ENCODE results near the gene MYL5. TPM values are rescaled to one million over a fixed set of nuclear protein-coding genes. Genes with fewer than 3 reads are reported as not detected.

The MYL5 gene
- total RNA-seq, 6 donors from 2014 or later, result 4.7 to 25.1 (median 17.1) TPM

DNA sequence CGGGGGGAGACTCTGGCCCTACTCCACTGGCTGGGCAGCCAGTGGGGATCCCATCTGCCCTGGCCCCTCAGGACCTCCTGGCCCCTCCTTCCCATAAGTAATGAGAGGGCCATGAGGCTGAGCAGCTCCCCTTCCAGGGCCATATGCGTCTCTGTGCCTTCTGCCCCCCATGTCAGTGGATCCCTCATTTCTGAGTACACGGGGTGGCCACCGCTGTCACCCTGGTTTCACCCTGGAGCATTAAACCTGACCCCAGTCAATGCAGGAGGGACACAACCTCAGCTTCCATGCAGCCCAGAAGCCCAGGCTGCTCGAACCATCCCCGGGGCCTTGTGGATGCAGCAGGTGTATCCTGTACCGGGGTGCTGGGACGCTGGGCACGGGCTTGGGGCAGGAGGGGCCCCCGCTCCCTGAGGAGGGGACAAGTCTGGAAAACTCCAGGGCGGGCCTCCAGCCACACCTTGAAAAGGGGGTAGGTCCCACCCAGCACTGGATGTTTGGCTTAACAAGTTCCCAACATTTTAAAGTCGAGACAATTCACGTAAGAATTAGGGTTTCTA is 24.5 kb upstream of the MYL5 start:
- ATAC-seq (ENCODE audit: low FRiP score in 2 of 2), result no peak
- H3K27me3 ChIP-seq, result peaks cover 0 to 14% (median 6%) of the 10 kb centered on the region in 4 donors
- no peak overlapping the region for H3K27ac ChIP-seq
- peaks cover 0 to 8% (median 0%) of the 10 kb centered on the region in 4 donors for H3K4me1 ChIP-seq
- 86 to 92% methylated on average over 2 to 13 of the region's 13 CpGs for WGBS, 2 donors
- H3K9me3 ChIP-seq, result no peaks in the 10 kb centered on the region
- no peak overlapping the region for H3K4me3 ChIP-seq
- no peak for DNase-seq
- TF ChIP-seq EP300 (IDR thresholded peaks at IDR 0.05) (no peak), POLR2AphosphoS5 (IDR thresholded peaks at IDR 0.05) (no peak), POLR2A (IDR thresholded peaks at IDR 0.05) (no peak)
- TF ChIP-seq, protein P1, sequence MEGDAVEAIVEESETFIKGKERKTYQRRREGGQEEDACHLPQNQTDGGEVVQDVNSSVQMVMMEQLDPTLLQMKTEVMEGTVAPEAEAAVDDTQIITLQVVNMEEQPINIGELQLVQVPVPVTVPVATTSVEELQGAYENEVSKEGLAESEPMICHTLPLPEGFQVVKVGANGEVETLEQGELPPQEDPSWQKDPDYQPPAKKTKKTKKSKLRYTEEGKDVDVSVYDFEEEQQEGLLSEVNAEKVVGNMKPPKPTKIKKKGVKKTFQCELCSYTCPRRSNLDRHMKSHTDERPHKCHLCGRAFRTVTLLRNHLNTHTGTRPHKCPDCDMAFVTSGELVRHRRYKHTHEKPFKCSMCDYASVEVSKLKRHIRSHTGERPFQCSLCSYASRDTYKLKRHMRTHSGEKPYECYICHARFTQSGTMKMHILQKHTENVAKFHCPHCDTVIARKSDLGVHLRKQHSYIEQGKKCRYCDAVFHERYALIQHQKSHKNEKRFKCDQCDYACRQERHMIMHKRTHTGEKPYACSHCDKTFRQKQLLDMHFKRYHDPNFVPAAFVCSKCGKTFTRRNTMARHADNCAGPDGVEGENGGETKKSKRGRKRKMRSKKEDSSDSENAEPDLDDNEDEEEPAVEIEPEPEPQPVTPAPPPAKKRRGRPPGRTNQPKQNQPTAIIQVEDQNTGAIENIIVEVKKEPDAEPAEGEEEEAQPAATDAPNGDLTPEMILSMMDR (IDR thresholded peaks at IDR 0.05), result no peak
- H3K36me3 ChIP-seq, result no peaks in the 10 kb centered on the region

DNA sequence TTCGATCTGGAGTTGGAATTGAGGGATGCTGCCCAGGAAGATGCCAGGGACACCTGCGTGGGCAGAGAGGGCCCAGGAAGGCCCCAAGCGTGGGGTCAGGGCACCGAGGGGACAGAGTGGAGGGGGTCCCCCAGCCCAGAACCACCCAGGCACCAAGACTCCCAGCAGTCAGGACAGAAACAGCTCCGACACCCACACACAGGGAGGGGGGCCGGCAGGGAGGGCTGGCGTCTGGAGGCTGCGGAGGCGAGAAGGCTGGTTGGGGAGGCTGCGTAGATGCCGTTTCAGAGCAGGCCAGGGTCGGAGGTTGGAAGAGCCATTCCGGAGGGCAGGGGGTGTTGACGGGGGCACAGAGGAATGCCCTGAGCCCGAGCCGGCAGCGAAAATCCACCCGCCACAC is 23.9 kb upstream of the MYL5 start:
- H3K4me1 ChIP-seq, result peaks cover 0 to 8% (median 0%) of the 10 kb centered on the region in 4 donors
- TF ChIP-seq, protein P1 (IDR thresholded peaks at IDR 0.05), result no peak
- no peak for TF ChIP-seq POLR2A (IDR thresholded peaks at IDR 0.05)
- TF ChIP-seq EP300 (IDR thresholded peaks at IDR 0.05), result no peak
- no peak for TF ChIP-seq POLR2AphosphoS5 (IDR thresholded peaks at IDR 0.05)
- no peaks in the 10 kb centered on the region for H3K36me3 ChIP-seq
- no peak overlapping the region for H3K27ac ChIP-seq
- no peaks in the 10 kb centered on the region for H3K9me3 ChIP-seq
- ATAC-seq (ENCODE audit: low FRiP score in 2 of 2) (no peak), DNase-seq (peak in 1 of 2 donors; percentile 70)
- no peak overlapping the region for H3K4me3 ChIP-seq
- peaks cover 0 to 14% (median 6%) of the 10 kb centered on the region in 4 donors for H3K27me3 ChIP-seq
- 66 to 72% methylated on average over 17 to 18 of the region's 18 CpGs for WGBS, 2 donors

DNA sequence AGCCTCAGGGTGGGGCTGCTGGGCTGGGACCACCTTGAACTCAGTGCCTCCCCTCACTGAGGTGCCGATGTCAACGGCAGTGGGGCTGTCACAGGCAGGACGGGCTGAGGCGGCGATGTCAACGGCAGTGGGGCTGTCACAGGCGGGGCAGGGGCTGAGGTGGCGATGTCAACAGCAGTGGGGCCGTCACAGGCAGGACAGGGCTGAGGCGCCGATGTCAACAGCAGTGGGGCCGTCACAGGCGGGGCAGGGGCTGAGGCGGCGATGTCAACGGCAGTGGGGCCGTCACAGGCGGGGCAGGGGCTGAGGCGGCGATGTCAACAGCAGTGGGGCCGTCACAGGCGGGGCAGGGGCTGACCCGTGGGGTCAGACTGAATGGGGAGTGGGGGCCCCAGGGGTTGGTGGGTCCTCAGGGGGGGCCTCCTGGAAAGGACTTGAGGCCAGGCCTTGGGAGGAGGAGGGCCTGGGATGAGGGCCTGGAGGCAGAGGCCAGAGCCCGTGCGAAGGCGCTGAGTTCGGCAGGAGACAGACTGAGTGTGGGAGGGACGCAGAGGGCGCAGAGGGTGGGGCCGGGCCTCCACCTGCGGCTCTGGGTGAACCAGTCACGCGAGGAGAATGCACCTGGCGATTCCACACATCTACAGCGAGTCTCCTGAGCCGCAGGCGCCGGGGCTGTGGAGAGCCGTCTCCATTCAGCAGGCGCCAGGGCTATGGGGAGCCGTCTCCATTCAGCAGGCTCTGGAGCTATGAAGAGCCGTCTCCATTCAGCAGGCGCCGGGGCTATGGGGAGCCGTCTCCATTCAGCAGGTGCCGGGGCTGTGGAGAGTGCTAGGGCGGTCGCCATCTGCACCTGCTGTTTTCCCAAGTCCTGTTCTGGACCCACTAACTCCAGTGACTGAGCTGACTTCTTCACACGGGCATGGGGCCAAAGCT is 23.1 kb upstream of the MYL5 start:
- Histone ChIP-seq H3K4me1 (peaks cover 0 to 8% (median 0%) of the 10 kb centered on the region in 4 donors), H3K4me3 (no peak overlapping the region), H3K27ac (no peak overlapping the region), H3K36me3 (no peaks in the 10 kb centered on the region), H3K27me3 (peaks cover 0 to 14% (median 6%) of the 10 kb centered on the region in 4 donors), H3K9me3 (no peaks in the 10 kb centered on the region)
- DNase-seq (peak in 1 of 2 donors; percentile 75), ATAC-seq (ENCODE audit: low FRiP score in 2 of 2) (no peak)
- 34 to 44% methylated on average over 20 to 44 of the region's 49 CpGs for WGBS, 2 donors
- TF ChIP-seq POLR2AphosphoS5 (IDR thresholded peaks at IDR 0.05) (no peak), EP300 (IDR thresholded peaks at IDR 0.05) (no peak), POLR2A (IDR thresholded peaks at IDR 0.05) (no peak)
- TF ChIP-seq, protein P1 (IDR thresholded peaks at IDR 0.05), result no peak

DNA sequence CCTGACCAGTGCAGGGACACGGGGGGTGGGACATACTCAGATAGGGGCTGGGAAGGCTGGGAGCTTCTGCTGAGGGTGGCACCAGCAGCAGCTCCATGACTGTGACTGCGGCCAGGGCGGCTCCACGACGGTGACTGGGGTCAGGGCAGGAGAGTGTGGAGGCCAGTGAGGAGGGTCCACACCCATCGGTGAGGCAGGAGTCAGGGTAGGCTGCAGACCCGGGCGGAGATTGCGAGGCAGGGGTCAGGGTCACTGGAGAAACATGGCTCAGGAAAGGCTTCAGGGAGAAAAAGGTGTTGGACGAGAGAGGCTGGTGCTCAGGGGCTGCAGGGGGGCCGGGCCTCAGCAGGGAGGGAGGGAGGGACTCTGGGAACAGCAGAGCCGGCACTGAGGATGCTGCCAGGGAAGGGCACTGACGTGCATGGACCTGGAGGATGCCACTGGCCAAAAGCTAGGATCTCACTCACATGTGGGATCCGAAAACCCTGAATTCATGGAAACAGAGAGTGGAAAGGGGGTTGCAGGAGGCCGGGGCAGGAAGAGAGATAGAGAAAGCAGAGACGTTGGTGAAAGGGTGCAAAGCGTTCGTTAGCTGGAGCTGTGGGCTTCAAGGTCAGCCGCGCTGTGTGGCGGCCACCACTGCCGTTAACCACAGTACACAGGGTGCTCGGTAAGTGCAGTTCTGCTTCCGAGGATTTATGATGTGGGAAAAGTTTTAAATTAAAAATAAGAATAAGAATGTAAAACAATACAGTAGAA is 22.3 kb upstream of the MYL5 start:
- Histone ChIP-seq H3K36me3 (no peaks in the 10 kb centered on the region), H3K9me3 (no peaks in the 10 kb centered on the region), H3K27ac (no peak overlapping the region), H3K4me3 (no peak overlapping the region), H3K4me1 (peaks cover 0 to 8% (median 0%) of the 10 kb centered on the region in 4 donors), H3K27me3 (peaks cover 0 to 14% (median 6%) of the 10 kb centered on the region in 4 donors)
- TF ChIP-seq POLR2AphosphoS5 (IDR thresholded peaks at IDR 0.05), result no peak
- TF ChIP-seq, protein P1 (IDR thresholded peaks at IDR 0.05), result no peak
- no peak for TF ChIP-seq EP300 (IDR thresholded peaks at IDR 0.05)
- TF ChIP-seq POLR2A (IDR thresholded peaks at IDR 0.05), result no peak
- 61 to 69% methylated on average over 23 to 24 of the region's 24 CpGs for WGBS, 2 donors
- ATAC-seq (ENCODE audit: low FRiP score in 2 of 2), result no peak
- DNase-seq, result peak in 1 of 2 donors; percentile 74
